Thymus (tissue), 11 donors: ENCODE measurements around the gene LRRC41. TPM values are rescaled to one million over a fixed set of nuclear protein-coding genes. Genes with fewer than 3 reads are reported as not detected.
A peak's percentile ranks its signal among the peaks of the same experiment; 100 is the strongest.

Experiments
- DNase-seq, 9 donors: peaks; one replicate each; pipeline ENCODE4 v3.0.0-alpha.2; 2013; ENCODE audit warnings: low spot score in 9 of 9, low read depth in 6 of 9, missing footprints in 1 of 9
- H3K27ac ChIP-seq, 2 donors: one replicate each; pipeline ENCODE4 v1.5.1; 2013; ENCODE audit warnings: control low read depth in 1 of 2, low read depth in 1 of 2, low read length in 1 of 2, mild to moderate bottlenecking in 1 of 2, moderate library complexity in 1 of 2
- H3K27me3 ChIP-seq, 2 donors: one replicate each; pipeline ENCODE4 v1.5.1; 2013; ENCODE audit warnings: low read length in 1 of 2; ENCODE audit not compliant: control insufficient read depth in 2 of 2, insufficient read depth in 1 of 2
- H3K36me3 ChIP-seq, 2 donors: one replicate each; pipeline ENCODE4 v1.5.1; 2013; ENCODE audit warnings: low read length in 1 of 2, mild to moderate bottlenecking in 1 of 2, moderate library complexity in 1 of 2; ENCODE audit not compliant: control insufficient read depth in 2 of 2, insufficient read depth in 2 of 2
- H3K4me1 ChIP-seq, 2 donors: one replicate each; pipeline ENCODE4 v1.5.1; 2013; ENCODE audit warnings: low read length in 2 of 2; ENCODE audit not compliant: control insufficient read depth in 2 of 2, insufficient read depth in 2 of 2
- H3K4me3 ChIP-seq, 2 donors: one replicate each; pipeline ENCODE4 v1.5.1; 2013; ENCODE audit warnings: low read length in 2 of 2, control low read depth in 1 of 2, mild to moderate bottlenecking in 1 of 2
- H3K9me3 ChIP-seq, 2 donors: one replicate each; pipeline ENCODE4 v1.5.1; 2013; ENCODE audit warnings: low read length in 1 of 2, mild to moderate bottlenecking in 1 of 2; ENCODE audit not compliant: control insufficient read depth in 2 of 2, insufficient read depth in 1 of 2
- WGBS: extraction: QIAGEN DNeasy Blood & Tissue Kit; methylation state at CpG from one replicate; pipeline ENCODE4 v1.1.7; 2013; 5-methylcytosine and 5-hydroxymethylcytosine counted together
- polyA plus RNA-seq: library from polyadenylated mRNA; stranded (reverse); fragments of 200-250 nt; gene quantifications from one replicate; pipeline ENCODE4 v1.2.3, GENCODE V29; 2013
- total RNA-seq: library from RNA; stranded (reverse); fragments of 120-200 nt; gene quantifications from one replicate; pipeline ENCODE4 v1.2.4, GENCODE V29; 2013
- donor health status: healthy.

LRRC41 gene
- total and polyA plus RNA-seq, 2 donors: 24.1 to 32.8 TPM

DNA sequence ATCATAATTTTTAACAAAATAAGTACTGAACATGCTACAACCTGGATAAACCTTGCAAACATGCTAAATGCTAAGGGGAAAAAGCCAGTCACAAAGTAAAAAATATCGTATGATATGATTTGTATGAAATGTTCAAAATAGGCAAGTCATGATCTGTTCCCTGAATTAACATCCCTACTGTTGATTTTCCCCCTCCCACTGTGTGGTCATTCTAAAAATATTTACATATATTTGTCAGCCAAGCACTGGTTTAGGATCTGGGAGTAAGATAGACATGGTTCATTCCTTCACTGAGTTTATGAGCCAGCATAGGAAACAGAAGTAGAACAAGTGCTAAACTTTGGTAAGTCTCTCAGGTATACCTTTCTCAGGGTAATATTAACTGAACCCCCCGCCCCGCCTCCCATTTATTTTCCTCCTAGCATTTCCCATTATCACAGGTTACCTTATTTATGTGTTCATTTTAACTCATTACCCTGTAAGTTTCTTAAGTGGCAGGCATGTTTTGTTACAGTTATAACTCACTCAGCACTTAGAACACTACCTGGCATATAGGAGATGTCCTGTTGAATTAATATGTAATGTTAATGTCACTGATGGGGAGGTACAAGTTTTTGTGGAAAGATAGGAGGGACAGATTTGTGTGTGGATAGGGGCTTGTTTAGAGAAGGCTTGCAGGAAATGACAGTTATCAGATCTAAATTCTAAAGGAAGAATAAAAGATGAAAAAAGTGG, 12.4 kb upstream of the LRRC41 start:
- WGBS: 98% methylated on average over 3 of the region's 3 CpGs

DNA sequence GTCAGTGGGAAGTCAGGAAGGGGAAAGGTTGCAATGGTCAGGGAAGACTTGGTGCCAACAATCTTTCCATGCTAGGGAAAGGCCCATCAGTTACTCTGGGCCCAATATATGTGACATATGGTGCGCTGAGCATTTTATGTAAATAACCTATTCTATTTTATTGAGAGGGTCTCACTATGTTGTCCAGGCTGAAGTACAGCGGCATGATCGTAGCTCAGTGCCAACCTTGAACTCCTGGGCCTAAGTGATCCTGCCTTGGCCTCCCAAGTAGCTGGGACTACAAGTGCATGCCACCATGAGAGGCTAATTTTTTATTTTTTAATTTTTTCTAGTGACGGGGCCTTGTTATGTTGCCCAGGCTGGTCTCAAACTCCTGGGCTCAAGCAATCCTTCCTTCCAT, 6.9 kb upstream of the LRRC41 start:
- DNase-seq: no peak
- peaks cover 36 to 62% of the 10 kb centered on the region in 2 donors for H3K36me3 ChIP-seq
- WGBS: 99% methylated on average over 4 of the region's 4 CpGs
- H3K27me3 ChIP-seq: no peaks in the 10 kb centered on the region
- H3K4me3 ChIP-seq: no peak overlapping the region
- peaks cover 0 to 3% of the 10 kb centered on the region in 2 donors for H3K4me1 ChIP-seq
- H3K27ac ChIP-seq: no peak overlapping the region
- H3K9me3 ChIP-seq: no peaks in the 10 kb centered on the region

More for the DNA sequence above, 12.4 kb upstream of the LRRC41 start:
- Histone ChIP-seq H3K9me3 (no peaks in the 10 kb centered on the region), H3K4me3 (no peak overlapping the region), H3K36me3 (peaks cover 44 to 51% of the 10 kb centered on the region in 2 donors), H3K4me1 (no peaks in the 10 kb centered on the region), H3K27ac (no peak overlapping the region), H3K27me3 (no peaks in the 10 kb centered on the region)
- DNase-seq: no peak

DNA sequence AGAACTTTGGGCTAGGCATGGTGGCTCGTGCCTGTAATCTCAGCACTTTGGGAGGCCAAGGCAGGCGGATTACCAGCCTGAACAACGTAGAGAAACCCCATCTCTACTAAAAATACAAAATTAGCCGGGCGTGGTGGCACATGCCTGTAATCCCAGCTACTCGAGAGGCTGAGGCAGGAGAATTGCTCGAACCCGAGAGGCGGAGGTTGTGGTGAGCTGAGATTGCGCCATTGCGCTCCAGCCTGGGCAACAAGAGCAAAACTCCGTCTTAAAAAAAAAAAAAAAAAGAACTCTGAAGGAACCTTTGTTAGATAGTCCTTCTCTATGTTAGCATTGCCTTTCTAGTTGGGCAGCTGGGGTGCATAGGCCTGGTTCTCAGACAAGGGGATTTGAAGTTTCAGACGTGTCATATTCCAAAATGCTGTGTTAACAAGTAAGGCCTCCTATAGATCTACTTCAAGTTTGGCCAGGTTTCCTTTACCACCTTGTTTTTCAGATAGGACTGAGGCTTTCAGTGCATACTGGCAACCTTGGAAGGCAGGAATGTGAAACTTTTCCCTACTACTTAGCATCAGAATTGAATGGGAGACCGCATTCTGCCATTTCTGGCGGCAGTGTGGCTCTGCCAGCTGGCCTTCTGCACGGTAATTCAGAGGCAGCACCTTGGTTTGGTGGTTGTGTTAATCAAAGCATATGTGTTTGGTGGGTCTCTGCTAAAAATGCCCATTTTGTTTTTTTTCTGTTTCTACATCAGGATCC, 6.2 kb upstream of the LRRC41 start:
- H3K4me3 ChIP-seq: no peak overlapping the region
- WGBS: 96% methylated on average over 16 of the region's 16 CpGs
- H3K36me3 ChIP-seq: peaks cover 32 to 57% of the 10 kb centered on the region in 2 donors
- H3K27ac ChIP-seq: no peak overlapping the region
- no peaks in the 10 kb centered on the region for H3K9me3 ChIP-seq
- DNase-seq: no peak
- no peaks in the 10 kb centered on the region for H3K27me3 ChIP-seq
- peaks cover 7 to 9% of the 10 kb centered on the region in 2 donors for H3K4me1 ChIP-seq

DNA sequence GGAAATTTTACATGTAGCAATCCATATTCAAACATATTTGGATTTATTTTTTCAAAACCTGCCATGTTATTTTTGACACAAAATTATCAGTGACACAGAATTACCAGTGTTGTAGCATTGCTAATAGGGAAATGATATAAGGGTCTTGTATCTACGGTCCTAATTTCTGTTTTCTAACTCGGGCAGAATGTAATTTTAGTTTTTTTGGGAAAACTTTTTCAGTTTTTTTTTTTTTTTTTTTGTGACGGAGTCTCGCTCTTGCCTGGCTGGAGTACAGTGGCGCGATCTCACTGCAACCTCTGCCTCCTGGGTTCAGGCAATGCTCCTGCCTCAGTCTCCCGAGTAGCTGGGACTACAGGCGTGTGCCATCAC, 2.7 kb upstream of the LRRC41 start:
- 96% methylated on average over 8 of the region's 8 CpGs for WGBS
- H3K27me3 ChIP-seq: no peaks in the 10 kb centered on the region
- peaks cover 12 to 29% of the 10 kb centered on the region in 2 donors for H3K36me3 ChIP-seq
- H3K4me3 ChIP-seq: no peak overlapping the region
- no peaks in the 10 kb centered on the region for H3K9me3 ChIP-seq
- H3K4me1 ChIP-seq: peaks cover 13 to 18% of the 10 kb centered on the region in 2 donors
- H3K27ac ChIP-seq: no peak overlapping the region
- no peak for DNase-seq

DNA sequence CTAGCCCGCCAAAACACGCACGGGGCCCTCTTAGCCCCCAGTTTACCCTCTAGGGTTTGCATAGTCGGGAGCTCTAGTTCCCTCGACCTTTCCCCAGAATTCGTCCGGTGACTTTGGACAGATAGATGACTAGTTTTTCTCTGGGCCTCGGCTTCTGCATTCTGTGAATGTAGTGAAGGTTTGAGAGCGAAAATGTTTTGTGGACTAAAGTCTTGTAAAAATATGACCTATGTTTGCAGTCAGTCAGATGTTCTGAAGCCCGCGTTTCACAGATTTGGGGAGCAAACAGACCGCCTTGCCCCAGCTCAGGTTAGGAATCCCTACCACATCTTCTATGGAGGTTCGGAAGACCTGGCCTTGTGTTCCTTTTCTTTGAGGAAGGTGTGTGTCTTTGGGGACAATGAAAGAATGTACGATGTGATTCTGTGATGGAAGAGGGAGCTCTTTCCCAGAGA, 483 bp upstream of the LRRC41 start:
- no peaks in the 10 kb centered on the region for H3K27me3 ChIP-seq
- peaks cover 0 to 12% of the 10 kb centered on the region in 2 donors for H3K36me3 ChIP-seq
- H3K4me1 ChIP-seq: peaks cover 19 to 26% of the 10 kb centered on the region in 2 donors
- H3K9me3 ChIP-seq: no peaks in the 10 kb centered on the region
- peak overlapping the region; percentile 70 to 75 for H3K27ac ChIP-seq
- DNase-seq: peak in 2 of 9 donors; percentile 11 to 20
- H3K4me3 ChIP-seq: peak overlapping the region; percentile 82 to 97
- WGBS: under 1% methylated on average over 14 of the region's 14 CpGs

DNA sequence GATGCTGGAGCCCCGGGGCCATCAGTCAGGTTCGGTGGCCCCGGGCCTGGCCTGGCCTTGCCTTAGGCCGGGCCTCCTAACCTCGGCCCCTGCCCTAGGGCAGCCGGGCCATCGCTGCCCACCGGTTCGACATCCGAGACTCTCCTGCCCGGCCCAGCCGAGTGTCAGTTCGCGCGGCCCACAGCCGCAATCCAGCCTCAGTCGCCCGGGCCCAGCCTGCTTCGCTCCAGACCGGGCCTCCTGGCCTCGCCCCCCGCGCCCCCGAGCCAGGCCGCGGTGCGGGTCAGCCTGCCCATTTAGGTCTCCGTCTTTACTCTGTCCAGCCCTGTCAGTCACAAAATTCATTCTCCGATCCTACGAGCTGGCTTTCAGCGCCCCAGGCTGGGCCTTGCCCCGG, 777 bp downstream of the LRRC41 start:
- H3K9me3 ChIP-seq: no peaks in the 10 kb centered on the region
- H3K27me3 ChIP-seq: no peaks in the 10 kb centered on the region
- under 1% methylated on average over 32 of the region's 32 CpGs for WGBS
- peak overlapping the region; percentile 89 to 97 for H3K4me3 ChIP-seq
- H3K36me3 ChIP-seq: peaks cover under 1 to 12% of the 10 kb centered on the region in 2 donors
- DNase-seq: peak in 2 of 9 donors; percentile 44 to 64
- peak overlapping the region; percentile 89 to 93 for H3K27ac ChIP-seq
- peaks cover 19 to 26% of the 10 kb centered on the region in 2 donors for H3K4me1 ChIP-seq

DNA sequence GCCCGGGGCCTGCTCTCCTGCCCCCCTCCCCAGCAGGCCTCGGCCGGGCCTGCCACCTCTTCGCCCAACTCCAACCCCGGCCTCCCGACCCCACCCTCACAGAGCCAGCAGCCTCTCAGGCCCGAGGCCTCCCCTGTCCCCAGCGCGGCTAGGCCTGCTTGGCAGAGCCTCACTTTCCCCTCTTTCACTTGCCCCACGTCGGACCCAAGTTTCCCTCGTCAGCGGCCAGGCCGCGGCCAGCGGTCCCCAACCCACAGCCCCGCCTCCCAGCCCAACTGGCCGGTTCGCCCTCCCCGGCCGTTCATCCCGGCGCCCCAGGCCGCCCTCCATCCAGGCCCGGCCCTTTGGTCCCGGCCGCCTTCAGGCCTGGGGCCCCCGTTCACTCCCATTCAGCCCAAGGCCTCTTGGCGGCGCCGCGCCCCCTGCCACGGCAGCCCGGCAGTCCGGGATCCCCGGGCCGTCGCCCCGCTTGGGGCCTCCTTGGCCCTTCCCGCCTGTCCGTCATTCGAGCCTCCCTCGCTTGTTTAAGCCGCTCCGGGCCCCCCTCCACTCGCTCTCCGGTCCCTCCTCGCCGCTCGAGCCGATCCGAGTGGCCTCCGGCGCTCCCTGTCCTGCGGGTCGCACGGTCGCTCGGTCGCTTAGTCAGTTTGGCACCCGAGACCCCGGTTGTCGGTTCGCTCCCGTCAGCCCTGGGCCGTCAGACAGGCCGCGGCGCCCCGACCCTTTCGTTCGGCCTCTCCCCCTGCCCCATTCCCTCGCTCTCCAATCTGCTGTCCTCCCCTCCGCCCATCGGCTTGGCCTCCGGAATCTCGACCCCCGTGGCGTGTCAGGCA, 1.4 kb downstream of the LRRC41 start:
- Histone ChIP-seq H3K27ac (peak overlapping the region; percentile 89 to 93), H3K4me3 (peak overlapping the region; percentile 89 to 97), H3K9me3 (no peaks in the 10 kb centered on the region), H3K4me1 (peaks cover 19 to 26% of the 10 kb centered on the region in 2 donors), H3K36me3 (peaks cover 7 to 12% of the 10 kb centered on the region in 2 donors), H3K27me3 (no peaks in the 10 kb centered on the region)
- DNase-seq: peak in 4 of 9 donors; percentile 33 to 69 (median 40)
- WGBS: under 1% methylated on average over 79 of the region's 79 CpGs

DNA sequence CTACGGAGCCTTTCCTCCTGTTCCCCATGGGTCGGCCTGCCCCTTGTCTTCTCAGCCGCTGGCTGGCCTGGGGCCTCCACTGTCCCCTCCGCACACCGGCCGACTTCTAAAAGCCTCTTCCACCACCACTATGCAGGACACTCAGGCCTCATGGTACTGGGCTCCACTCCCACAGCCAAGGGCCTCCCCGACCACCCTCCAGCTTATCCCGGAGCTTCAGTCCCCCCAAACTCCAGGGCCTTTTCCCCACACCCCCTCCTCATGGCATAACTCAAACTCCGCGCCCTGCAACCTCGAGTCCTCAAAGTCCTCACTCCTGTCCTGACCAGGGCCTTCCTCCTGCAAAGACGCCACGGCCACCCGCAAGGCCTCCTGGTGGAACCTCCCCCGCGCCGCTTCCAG, 2.0 kb downstream of the LRRC41 start:
- H3K27ac ChIP-seq: peak overlapping the region; percentile 89 to 93
- H3K36me3 ChIP-seq: peaks cover 13 to 17% of the 10 kb centered on the region in 2 donors
- DNase-seq: peak in 1 of 9 donors; percentile 14
- peak overlapping the region; percentile 89 to 97 for H3K4me3 ChIP-seq
- H3K4me1 ChIP-seq: peaks cover 19 to 23% of the 10 kb centered on the region in 2 donors
- WGBS: 24% methylated on average over 17 of the region's 17 CpGs
- H3K9me3 ChIP-seq: no peaks in the 10 kb centered on the region
- no peaks in the 10 kb centered on the region for H3K27me3 ChIP-seq
